Measurements from ENCODE around the gene ERBB3.

GRCh38 chr12:56041552-56042429 lies 38.2 kb upstream of the ERBB3 start, which contains the start of gene RPS26:
- peak; percentile 73 for TF ChIP-seq CTCF (IDR thresholded peaks at IDR 0.05; ENCODE audit: borderline replicate concordance, extremely low read depth, low read length, poor library complexity, severe bottlenecking)
- no peak for TF ChIP-seq EZH2 (IDR thresholded peaks at IDR 0.05; ENCODE audit: borderline replicate concordance, low read depth, low read length, severe bottlenecking)
